K562 (cell line): ENCODE data around the gene PHF12. TPM values are rescaled to one million over a fixed set of nuclear protein-coding genes. Genes with fewer than 3 reads are reported as not detected.
A peak's percentile ranks its signal among the peaks of the same experiment; 100 is the strongest.

ENCODE experiments used
- C11orf30 ChIP-seq: fragments of 450-650 bp; IDR thresholded peaks from 2 replicates; pipeline ENCODE4 v1.6.1; 2016; ENCODE audit warnings: low read depth, mild to moderate bottlenecking
- CEBPG ChIP-seq, 3 experiments: fragments of 200-800 bp in 1 of 3; sonication (Bioruptor generic) in 1 of 3; sonication (generic) in 1 of 3; formaldehyde crosslinking in 1 of 3; IDR thresholded peaks in 2 of 3; conservative IDR thresholded peaks in 1 of 3; 2 replicates each; pipeline versions ENCODE4 v1.6.1 to v1.8.0; 2016 to 2022; ENCODE audit warnings: missing compliant biosample characterization in 2 of 3, missing genetic modification characterization in 2 of 3, mild to moderate bottlenecking in 1 of 3, missing genetic modification reagents in 1 of 3
- CHCHD3 ChIP-seq: fragments of 250-450 bp; sonication (Bioruptor Pico); IDR thresholded peaks from 2 replicates; pipeline ENCODE4 v2.1.2; 2022; ENCODE audit warnings: mild to moderate bottlenecking
- E4F1 ChIP-seq: fragments of 250-450 bp; sonication (Bioruptor Pico); IDR thresholded peaks from 2 replicates; pipeline ENCODE4 v1.5.0; 2021; ENCODE audit warnings: mild to moderate bottlenecking, borderline replicate concordance
- EHMT2 ChIP-seq: fragments of 450-650 bp; IDR thresholded peaks from 2 replicates; pipeline ENCODE4 v1.6.1; 2018; ENCODE audit warnings: antibody characterized with exemption
- ELF4 ChIP-seq: fragments of 450-650 bp; formaldehyde crosslinking; IDR thresholded peaks from 2 replicates; pipeline ENCODE4 v1.4.0; 2022; ENCODE audit warnings: missing genetic modification characterization
- ELK3 ChIP-seq: fragments of 450-650 bp; formaldehyde crosslinking; IDR thresholded peaks from 2 replicates; pipeline ENCODE4 v1.4.0; 2020; ENCODE audit warnings: mild to moderate bottlenecking
- JUND ChIP-seq, 2 experiments: IDR thresholded peaks; 2 replicates in 1 of 2; 3 replicates in 1 of 2; pipeline ENCODE4 v1.6.1; 2011; ENCODE audit warnings: borderline replicate concordance in 2 of 2, low read depth in 2 of 2, low read length in 2 of 2, improper control_type of control experiment in 1 of 2, missing biosample characterization in 1 of 2, missing genetic modification characterization in 1 of 2, missing genetic modification reagents in 1 of 2
- KDM1A ChIP-seq, 2 experiments: fragments of 450-650 bp; IDR thresholded peaks; 2 replicates each; pipeline ENCODE4 v1.6.1; 2016; ENCODE audit warnings: mild to moderate bottlenecking in 2 of 2
- MECOM ChIP-seq: fragments of 250-450 bp; sonication (Bioruptor Pico); IDR thresholded peaks from 2 replicates; pipeline ENCODE4 v1.8.0; 2022; ENCODE audit warnings: inconsistent platforms
- MED1 ChIP-seq: sonication (generic); formaldehyde crosslinking; IDR thresholded peaks from 2 replicates; pipeline ENCODE4 v1.8.1; 2023; ENCODE audit warnings: missing genetic modification reagents, borderline replicate concordance
- MTA1 ChIP-seq: fragments of 450-650 bp; IDR thresholded peaks from 2 replicates; pipeline ENCODE4 v1.6.1; 2017; ENCODE audit warnings: borderline replicate concordance
- OTX1 ChIP-seq: fragments of 450-650 bp; formaldehyde crosslinking; IDR thresholded peaks from 2 replicates; pipeline ENCODE4 v1.4.0; 2022; ENCODE audit warnings: mild to moderate bottlenecking
- PURB ChIP-seq: sonication (generic); formaldehyde crosslinking; IDR thresholded peaks from 2 replicates; pipeline ENCODE4 v1.9.0; 2021; ENCODE audit warnings: low read depth, mild to moderate bottlenecking, missing genetic modification reagents
- SIRT6 ChIP-seq: IDR thresholded peaks from one replicate; pipeline ENCODE4 v1.6.1; 2012; ENCODE audit warnings: low read depth, mild to moderate bottlenecking, control low read depth, inconsistent platforms, low read length, moderate library complexity
- SP1 ChIP-seq: sonication (generic); formaldehyde crosslinking; IDR thresholded peaks from 2 replicates; pipeline ENCODE4 v1.8.1; 2022; ENCODE audit warnings: mild to moderate bottlenecking, missing genetic modification reagents
- SPI1 ChIP-seq: IDR thresholded peaks from 2 replicates; pipeline ENCODE4 v1.6.1; 2011; ENCODE audit warnings: low read depth, low read length, control low read depth, borderline replicate concordance
- ZFP1 ChIP-seq: fragments of 450-650 bp; formaldehyde crosslinking; IDR thresholded peaks from 2 replicates; pipeline ENCODE4 v1.4.0; 2020; ENCODE audit warnings: mild to moderate bottlenecking, mixed read lengths
- ZNF175 ChIP-seq: fragments of 200-800 bp; sonication (Bioruptor generic); IDR thresholded peaks from 2 replicates; pipeline ENCODE4 v1.6.1; 2016; ENCODE audit warnings: low read depth, mild to moderate bottlenecking, missing genetic modification characterization, missing compliant biosample characterization
- ZNF212 ChIP-seq: fragments of 450-650 bp; formaldehyde crosslinking; IDR thresholded peaks from 2 replicates; pipeline ENCODE4 v1.4.0; 2020; ENCODE audit warnings: mild to moderate bottlenecking
- ZNF717 ChIP-seq: fragments of 250-450 bp; sonication (Bioruptor Pico); IDR thresholded peaks from 2 replicates; pipeline ENCODE4 v1.5.0; 2021
- polyA plus RNA-seq, 8 experiments: library from polyadenylated mRNA; depleted of rRNA in 4 of 8; stranded (reverse) in 5 of 8; unstranded in 3 of 8; fragments of >200 nt; fragmentation: Nextera tagmentation in 2 of 8; fragmentation: Illumina TruSeq in 1 of 8; extraction: Ambion mirVana in 2 of 8; extraction: Trizol in 1 of 8; gene quantifications; 2 replicates each; pipeline versions ENCODE4 v1.2.1 to v1.2.3, GENCODE V29; 2011 to 2014; ENCODE audit warnings: inconsistent platforms in 1 of 8, missing spikeins in 1 of 8
- total RNA-seq, 7 experiments: library from RNA; depleted of rRNA in 6 of 7; stranded (reverse); fragments of >200 nt in 6 of 7; fragmentation: Illumina TruSeq in 2 of 7; extraction: Trizol in 2 of 7; gene quantifications; 2 replicates each; pipeline versions ENCODE4 v1.2.1 to v1.2.3, GENCODE V29; 2011 to 2021; ENCODE audit warnings: low replicate concordance in 1 of 7
- TF ChIP-seq, protein P1 (sequence below): fragments of 250-450 bp; sonication (Bioruptor Pico); IDR thresholded peaks from 2 replicates; pipeline ENCODE4 v1.9.0; 2021; ENCODE audit warnings: mild to moderate bottlenecking, inconsistent platforms

Gene PHF12
- total and polyA plus RNA-seq, 9 of the 15 experiments (the other 6 are each of a cell fraction or from before 2014, with no cell fraction given): 0.82 to 31.3 (median 13.5) TPM

GRCh38 chr17:28901866-28902818 is 49.2 kb downstream of the PHF12 start (continued):
- TF ChIP-seq ZNF175 (CRISPR knock-in tag) (no peak), EHMT2 (no peak), ZNF212 (no peak), KDM1A (IDR thresholded peaks at IDR 0.05) (peak; percentile 25 to 77; a peak in 2 of 4 replicates), E4F1 (CRISPR knock-in tag) (no peak), MECOM (CRISPR knock-in tag) (no peak), SIRT6 (no peak), CHCHD3 (CRISPR knock-in tag) (no peak), ZFP1 (CRISPR knock-in tag) (no peak), ELF4 (no peak), SPI1 (no peak), SP1 (CRISPR knock-in tag) (peak; percentile 61; the same call in 1 of the 2 replicates), MTA1 (peak; percentile 25; the same call in 1 of the 2 replicates), MED1 (CRISPR knock-in tag) (no peak), JUND (IDR thresholded peaks at IDR 0.05; ENCODE audit: borderline replicate concordance, low read depth, low read length) (0 out of 2 replicates have a peak, but pooled peaks have one; percentile 1), JUND (tag; IDR thresholded peaks at IDR 0.05; ENCODE audit: borderline replicate concordance, low read depth, low read length) (no peak), C11orf30 (no peak), ZNF717 (CRISPR knock-in tag) (no peak), OTX1 (CRISPR knock-in tag) (0 out of 2 replicates have a peak, but pooled peaks have one; percentile 48), ELK3 (CRISPR knock-in tag) (no peak), CEBPG (CRISPR knock-in tag; IDR thresholded peaks at IDR 0.05) (no peak), CEBPG (tag; conservative IDR thresholded peaks at IDR 0.05 in 1 of 2, IDR thresholded peaks at IDR 0.05 in 1 of 2) (no peak), PURB (CRISPR knock-in tag) (no peak)
- TF ChIP-seq, protein P1, sequence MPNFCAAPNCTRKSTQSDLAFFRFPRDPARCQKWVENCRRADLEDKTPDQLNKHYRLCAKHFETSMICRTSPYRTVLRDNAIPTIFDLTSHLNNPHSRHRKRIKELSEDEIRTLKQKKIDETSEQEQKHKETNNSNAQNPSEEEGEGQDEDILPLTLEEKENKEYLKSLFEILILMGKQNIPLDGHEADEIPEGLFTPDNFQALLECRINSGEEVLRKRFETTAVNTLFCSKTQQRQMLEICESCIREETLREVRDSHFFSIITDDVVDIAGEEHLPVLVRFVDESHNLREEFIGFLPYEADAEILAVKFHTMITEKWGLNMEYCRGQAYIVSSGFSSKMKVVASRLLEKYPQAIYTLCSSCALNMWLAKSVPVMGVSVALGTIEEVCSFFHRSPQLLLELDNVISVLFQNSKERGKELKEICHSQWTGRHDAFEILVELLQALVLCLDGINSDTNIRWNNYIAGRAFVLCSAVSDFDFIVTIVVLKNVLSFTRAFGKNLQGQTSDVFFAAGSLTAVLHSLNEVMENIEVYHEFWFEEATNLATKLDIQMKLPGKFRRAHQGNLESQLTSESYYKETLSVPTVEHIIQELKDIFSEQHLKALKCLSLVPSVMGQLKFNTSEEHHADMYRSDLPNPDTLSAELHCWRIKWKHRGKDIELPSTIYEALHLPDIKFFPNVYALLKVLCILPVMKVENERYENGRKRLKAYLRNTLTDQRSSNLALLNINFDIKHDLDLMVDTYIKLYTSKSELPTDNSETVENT (CRISPR knock-in tag): no peak
